GM19468 (cell line): Measurements from ENCODE around the gene RNLS.

Experiments used
- ATAC-seq: cut with Tn5 transposase; IDR thresholded peaks from one replicate; pipeline ENCODE4 v1.9.1; 2021; ENCODE audit warnings: mild to moderate bottlenecking, moderate library complexity, moderate number of reproducible peaks; ENCODE audit not compliant: unreplicated experiment; ENCODE audit errors: extremely low read depth

Gene RNLS

DNA sequence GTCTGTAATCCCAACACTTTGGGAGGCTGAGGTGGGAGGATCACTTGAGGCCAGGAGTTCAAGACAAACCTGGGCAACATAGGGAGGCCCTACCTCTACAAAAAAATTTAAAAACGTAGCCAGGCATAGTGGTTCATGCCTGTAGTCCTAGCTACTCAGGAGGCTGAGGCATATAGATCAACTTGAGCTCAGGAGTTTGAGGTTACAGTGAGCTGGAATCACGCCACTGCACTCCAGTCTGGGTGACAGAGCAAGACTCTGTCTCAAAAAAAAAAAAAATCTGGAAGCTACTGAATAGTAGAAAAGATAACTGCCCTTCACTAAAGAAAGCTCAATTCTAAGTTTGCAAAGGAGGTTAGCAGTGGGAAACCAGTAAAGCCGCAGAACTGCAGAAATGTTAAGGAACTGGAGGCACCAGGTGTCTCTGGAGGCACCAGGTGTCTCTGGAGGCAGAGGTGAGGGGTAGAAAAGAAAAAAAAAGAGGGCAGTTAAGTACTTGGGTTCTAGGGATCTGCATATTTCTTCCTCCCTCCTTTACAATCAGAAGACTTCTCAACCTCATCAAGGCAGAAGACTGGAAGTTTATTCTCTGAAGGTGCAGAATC is 56.5 kb downstream of the RNLS start:
- no peak for ATAC-seq

DNA sequence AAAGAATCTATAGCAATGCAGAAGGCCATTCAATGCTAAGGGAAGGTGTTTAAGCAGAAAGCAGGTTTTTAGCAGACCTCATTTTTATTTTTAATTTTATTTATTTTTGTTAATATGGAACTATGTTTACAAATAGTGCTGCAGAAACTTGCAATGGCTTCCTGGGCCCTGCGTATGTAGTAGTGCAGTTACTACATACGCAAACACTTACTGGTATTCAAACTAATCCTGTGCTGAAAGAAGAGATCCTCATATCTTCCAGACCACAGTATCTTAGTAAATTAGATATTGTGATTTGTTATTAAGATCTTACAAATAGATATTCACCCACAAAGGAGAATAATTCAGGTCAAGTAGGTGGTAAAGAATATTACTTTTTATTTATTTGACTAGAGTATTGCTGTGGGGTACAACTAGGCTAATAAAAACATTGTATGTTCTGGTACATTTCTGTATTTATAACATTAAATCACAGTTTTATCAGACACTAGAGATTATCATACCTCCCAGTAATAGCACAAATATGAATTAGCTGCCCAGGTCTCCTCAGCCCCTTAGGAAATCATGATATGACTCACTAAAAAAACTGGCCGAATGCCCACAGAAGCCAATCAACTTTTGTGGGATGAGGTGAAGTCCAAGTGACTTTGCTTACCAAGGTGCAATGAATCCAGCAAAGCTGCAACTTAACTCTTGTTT is 57.6 kb downstream of the RNLS start:
- ATAC-seq, result no peak

DNA sequence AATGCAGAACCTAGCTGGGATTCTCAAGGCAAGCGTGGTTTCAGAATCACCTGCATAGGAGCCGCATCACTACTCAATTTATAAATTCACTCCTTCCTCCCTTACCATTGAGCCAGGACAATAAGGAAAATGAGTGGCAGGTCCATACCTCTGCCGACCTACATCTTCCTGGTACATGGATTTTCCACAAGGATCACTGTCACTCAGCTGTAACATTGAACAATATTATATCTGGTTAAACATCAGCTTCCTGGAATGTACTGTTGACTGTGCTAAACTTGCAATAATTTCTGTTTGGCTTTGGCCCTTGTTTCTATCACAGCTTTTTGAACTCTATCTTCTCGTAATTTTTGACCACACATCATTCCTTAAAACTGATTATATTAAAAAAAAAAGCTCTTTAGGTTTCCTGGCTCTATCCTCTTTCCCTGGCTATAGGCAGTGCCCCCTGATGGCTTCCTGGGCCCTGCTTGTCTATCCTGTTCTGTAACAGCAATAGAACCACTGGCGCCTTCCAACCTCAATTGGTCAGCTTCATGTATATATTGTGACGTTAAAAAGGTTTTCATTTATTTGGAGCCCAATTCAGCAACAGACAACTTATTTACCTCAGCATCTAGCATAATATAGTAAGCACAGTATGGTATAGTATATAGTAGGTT is 59.2 kb downstream of the RNLS start:
- no peak for ATAC-seq

DNA sequence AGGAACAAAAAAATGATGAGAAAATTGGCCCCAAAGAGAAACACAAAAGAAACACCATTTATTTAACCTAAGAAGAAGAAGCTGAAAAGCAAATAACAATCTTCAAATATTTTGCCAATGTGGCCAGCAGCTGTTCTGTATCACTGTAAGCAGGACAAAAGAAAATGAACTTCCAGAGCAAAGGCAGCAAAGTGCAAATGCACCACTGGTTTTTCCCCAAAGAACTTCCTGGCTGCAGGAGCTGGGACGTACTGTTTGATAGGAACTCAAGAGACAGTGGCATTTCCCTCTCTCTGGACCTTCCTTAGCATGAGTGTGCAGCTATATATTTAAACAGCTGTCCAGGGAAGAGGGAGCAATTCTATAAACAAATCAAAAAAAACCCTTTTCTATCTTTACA is 60.4 kb downstream of the RNLS start:
- no peak for ATAC-seq

DNA sequence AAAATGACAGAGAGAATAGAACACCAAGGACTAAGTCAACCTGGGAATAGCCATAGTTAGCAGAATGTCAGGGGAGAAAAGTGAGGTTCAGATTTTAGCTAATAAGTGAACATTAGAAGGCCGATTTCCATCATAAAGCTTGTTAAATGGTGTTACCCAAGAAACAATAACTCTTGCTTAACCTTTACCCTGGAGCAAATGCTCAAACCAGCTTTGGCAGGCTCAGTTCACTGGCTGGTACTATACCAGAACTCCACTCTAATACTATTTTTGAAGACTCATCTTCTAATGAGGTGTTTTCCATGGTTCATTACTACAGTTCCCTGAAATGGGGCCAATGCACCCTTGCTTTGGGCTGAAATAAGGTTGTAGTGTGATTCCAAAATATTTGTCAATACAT is 61.3 kb downstream of the RNLS start:
- no peak for ATAC-seq

DNA sequence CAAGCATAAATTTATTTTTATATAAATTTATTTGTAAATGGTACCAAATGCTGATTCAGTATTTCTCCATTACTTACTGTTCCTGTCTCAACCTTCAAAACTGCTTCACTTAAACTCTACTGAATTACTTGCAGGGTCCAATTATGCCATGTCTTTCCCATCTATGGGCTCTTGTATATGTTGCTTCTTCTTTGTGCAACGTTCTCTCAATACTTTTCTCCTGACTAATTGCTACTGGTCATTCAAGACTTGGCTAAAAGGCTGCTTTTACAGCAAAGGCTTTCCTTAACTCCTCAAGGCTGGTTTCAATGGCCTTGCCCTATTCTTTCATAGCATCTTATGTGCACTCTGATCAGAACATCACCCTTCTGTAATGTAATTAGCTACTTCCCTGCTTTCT is 67.9 kb downstream of the RNLS start:
- ATAC-seq, result no peak

DNA sequence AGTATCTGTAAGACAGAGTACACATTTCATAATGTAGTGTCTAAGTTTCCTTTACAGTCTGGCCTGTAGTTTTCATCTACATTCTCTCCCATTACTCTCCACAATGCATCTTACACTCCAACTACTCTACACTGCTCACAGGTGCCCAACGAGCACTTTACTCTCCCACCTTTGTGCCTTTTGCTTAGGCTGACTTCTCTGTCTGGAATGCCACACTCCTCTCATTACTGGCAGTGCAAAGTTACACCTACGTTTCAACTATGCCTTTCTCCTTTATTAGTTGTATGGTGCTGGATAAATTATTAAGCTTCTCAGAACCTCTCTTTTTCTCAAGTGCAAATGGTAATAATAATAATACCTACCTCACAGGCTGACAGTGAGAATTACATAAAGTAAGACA is 70.5 kb downstream of the RNLS start:
- ATAC-seq, result no peak

DNA sequence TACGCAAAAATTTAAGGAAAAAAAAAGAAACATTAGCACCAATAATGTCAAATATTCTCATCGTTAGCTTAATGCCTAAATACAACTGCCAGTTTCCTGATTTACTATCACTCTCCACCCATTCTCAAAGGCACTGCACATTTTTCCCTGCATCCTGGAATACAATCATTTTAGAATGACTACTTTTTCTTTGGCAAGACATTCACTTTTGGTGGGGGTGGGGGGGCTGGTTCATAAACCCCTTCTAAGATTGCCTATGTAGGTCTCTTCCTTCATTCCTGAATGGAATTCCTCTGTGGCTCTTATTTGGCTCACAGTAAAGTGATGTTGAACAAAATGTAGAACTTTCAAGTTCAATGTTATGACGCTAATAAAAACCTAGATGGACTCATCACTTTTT is 74.3 kb downstream of the RNLS start:
- ATAC-seq, result no peak

DNA sequence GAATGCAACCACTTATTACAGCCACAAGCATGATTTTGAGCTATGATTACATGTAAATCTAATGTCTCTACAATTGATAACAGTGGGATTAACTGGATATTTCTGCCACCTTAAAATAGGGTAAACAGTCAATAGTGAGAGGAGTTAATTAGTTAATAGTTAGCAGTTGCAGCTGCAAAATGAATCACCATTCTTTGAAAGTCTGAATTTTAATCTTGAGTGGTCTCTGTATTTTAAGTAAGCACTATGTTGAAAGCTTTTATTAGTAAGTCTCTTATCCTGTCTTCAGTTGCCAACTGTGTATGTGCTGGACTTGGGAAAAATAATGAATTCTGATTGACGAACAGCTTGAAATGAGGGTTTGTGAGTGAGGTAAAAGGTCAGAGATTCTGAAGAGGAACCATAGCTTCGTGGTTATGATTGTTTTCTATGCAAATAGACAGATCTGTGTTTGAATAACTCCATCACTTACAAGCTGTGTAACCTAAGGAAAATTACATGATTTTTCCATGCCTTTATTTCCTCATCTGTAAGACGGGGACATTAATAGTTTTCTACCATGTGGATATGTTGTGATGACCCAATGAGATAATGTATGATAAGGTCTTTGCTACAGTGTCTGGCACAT is 75.2 kb downstream of the RNLS start:
- no peak for ATAC-seq

DNA sequence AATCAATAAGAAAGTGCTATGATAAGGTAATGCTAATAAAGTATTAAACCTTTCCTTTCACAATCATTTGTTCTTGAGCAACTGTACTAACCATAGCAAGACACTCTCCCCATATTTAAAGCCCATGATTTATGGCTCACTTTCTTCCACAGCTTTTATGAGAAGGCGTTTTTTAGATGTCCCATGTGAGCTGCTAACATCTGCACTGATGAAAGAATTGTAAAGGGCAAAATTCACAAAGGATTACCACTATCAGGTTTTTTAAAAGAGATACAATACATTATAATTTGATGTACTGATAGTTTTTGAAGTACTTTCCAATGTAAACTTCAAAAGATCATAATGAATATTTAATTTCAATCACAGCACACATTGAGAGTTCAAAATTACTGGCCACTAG is 75.7 kb downstream of the RNLS start:
- no peak for ATAC-seq

DNA sequence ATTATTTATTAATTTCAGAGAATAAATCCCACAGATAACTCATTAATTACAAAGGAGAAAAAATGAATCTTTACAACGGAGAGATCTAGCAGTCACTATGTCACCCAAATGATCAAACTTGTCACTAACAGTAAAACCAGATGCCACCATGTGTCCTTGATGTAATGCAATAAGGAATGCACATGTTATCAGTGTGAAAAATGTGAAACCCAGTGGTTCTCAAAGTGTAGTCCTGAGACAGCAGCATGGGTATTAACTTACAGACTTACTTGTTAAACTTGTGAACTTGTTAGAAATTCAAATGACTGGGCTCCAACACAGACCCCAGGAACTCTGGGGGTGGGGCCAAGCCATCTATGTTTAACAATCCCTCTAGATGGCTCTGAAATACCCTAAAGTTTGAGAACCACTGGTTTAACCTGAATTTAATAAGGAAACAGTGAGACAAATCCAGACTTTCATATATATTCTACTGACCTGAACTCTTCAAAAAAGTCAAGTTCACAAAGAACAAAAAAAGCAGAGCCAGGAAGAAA is 77.4 kb downstream of the RNLS start:
- ATAC-seq, result no peak

DNA sequence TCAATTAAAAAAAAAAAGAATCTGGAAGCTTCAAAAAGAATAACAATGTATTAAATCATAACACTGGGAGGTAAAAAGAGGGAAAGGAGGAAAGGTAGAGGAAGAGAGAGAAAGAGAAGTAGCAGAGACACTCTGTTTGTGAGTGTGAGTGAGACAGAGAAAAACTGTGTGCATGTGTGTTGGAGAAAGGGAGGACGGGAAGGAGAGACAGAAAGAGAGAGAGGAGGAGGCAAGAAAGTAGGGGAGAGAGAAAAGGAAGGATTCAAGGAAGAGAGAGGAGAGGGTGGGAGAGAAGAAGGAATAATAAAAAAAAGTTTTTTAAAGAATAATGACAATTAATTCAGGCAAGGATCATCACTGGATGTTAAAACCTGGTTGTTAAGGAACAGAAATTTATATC is 77.9 kb downstream of the RNLS start:
- ATAC-seq, result no peak

DNA sequence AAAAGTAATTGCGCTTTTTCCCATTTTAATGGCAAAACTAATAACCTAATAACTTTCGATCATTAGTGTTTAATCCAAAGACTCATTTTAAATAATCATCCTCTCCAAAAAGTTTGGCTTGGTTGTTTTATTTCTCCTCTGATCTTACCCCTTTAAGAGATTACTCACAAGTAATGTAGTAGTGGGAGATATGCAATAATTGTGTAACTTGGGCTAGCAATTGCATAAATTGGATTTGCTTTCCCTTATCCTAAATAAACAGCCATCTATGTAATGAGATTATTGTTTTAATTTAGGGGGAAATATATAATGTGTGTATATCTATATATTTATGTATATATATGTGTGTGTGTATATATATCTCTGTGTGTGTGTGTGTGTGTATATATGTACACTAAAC is 82.5 kb downstream of the RNLS start:
- no peak for ATAC-seq

DNA sequence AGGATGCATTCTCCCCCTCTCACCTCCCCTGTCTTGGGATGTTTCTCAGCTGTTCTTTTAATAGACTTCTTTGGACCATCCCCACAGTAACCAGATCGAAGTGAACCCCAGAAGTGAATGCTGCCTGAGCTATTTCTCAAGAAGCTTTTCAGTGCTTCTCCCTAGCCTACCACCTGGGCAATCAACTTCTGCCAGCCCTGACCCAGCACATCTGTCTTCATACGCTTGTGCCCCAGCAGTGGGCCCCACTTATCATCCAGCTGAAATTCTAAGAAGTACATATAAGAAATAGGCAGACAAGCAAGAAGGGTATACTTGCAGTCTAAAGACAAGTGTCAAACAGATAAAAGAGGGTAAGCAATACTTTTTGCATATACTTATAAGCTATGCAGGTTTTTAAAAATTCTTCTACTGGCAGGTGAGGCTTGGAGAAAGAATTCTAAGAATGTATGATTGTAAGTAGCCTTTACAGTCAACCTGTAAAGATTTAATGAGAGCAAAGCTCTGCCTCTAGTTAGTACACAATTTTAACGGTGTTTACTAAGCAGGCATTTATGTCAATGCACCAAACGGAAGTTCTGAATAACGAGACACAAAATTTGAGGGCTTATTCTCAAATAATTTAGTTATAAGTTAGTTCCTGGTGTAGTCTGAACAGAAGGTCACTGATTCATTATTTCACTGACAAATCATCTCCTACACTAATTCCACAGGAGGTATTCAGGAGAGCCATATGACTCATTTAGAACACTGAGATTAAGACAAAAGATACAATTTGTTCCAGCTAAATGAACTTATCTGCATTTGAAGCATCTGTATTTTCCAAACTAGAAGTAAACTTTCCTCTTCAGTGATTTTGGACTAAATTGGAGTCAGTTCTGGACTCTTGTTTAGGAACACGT is 83.3 kb downstream of the RNLS start:
- ATAC-seq, result no peak

DNA sequence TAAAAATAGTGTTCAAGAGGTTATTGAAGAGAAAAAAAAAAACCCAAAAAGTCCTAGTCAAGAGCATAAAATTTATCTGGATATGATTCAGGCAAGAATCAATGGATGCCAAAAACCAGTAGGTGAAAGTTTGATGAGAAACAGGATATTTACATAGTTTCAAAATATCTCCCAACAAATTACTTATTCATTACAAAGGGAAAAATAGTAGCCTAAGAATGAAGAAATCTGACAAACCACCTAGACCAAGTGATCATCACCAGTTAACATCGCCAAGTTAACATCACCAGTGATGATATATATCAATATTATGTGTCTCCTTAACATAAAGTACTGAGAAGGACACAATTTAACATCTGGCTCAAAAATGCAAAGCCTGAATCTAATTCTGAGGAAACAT is 85.2 kb downstream of the RNLS start:
- ATAC-seq, result no peak

DNA sequence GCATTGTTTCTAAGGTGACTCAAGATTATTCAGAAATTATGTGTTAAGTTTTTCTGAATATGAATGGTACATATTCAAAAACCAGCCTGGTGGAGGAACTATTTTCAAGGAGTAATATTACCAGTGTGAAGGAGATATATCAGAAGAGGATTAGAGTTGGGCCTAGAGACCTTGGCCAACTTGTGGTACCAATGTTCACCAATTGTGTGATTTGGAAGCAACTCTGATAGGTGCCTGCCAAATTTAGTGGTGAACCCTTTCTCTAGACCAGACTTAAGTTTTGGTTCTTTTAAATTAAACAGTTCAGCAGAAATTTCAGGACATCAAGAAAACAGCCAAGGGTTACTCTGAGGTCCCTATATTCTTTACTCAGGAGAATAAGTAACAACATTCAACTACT is 88.6 kb downstream of the RNLS start:
- no peak for ATAC-seq

DNA sequence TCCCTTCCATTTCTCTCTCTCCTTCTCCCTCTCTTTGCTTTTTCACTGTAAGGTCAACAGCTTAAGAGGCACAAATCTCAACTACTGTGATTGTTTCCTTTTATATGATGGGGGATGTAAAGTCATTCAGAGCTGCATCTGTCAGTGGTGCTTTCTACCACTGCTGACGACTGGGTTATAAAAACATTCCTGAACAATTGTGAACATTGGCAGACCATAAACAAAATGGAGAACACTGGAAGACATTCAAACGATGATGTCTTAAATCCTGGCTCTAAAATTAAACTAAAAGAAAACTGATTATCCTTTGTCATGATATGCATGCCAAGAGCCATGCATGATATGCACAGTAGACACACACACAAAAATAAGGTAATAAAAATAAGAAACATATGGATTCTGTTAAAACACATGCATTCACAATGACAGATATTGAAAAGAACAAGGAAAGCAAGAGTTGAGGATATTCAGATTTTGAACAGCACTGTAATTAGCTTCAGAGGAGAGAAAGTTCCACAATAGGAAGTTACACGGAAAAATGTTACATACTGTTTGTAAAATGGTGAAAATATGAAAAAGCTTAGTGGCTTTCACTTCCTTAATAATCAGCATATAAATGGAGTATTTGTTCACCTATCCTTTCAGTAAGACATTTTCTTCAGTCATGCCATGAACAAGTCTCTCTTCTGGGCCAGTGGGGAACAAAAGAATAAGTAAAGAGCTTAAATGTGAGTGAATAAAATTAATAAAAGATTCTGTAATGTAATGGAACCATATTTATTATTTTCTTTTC is 89.2 kb downstream of the RNLS start:
- ATAC-seq, result no peak

DNA sequence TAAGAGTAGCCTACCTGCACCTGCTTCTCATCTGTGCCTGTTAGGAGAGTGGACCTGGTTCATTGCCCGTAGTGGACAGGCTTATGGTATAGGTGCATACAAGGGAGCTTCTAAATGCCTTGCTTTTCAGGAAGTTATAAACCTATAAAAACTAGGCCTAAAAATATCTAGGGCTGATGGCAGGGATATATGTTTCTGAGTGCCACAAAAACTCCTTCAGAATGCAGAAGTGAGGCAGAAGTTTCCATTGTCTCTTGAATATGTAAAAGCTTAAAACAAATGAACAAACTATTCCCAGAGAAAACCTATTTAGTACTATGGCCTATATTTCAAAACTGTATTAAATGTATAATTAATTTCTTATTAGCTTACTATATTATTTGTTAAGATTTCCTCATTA is 91.8 kb downstream of the RNLS start:
- no peak for ATAC-seq

DNA sequence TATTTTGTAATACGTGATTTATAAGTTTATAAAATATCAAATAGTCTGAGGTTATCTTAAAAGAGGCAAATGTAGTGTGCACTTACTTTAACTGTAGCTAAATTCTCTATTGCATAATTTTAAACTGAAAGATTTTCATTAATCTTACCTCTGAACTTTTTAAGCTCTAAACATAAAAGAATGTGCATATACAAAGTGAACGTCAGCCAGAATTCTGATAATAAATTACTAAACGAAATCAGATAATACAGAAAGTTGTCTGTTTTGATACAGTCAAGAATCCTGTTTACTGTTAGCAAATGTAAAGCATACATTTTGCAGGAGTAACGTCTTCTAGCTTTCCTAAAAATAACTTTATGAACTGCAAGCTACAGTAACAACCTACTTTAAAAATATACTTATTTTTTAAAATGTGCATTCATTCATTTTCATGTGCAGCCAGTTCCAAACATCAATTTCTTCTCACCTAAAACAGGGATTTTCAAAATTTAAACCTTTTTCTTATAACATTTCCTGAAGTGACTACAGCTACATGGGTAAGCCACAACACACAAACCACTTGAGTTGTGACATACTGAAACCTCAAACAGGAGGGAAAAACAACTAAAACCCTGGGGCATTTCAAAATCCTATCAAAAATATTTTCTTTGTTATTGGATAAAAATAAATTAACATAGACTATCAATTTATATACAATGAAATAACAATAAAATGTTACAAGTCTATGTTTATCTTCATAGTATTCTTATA is 92.7 kb downstream of the RNLS start:
- no peak for ATAC-seq
